Prostate gland (tissue), 2 donors: Measurements from ENCODE around the gene CUL4A. TPM values are rescaled to one million over a fixed set of nuclear protein-coding genes. Genes with fewer than 3 reads are reported as not detected.

Experiments used
- DNase-seq: peaks from one replicate; pipeline ENCODE4 v3.0.0-alpha.2; 2019; ENCODE audit warnings: low spot score
- H3K27ac ChIP-seq, 2 donors: fragments of 200-600 bp; sonication (generic); 2 replicates each; pipeline ENCODE4 v1.5.1; 2017 to 2019
- H3K27me3 ChIP-seq: fragments of 200-600 bp; sonication (generic); replicated peaks from 2 replicates; pipeline ENCODE4 v1.5.1; 2019; ENCODE audit not compliant: insufficient read depth
- H3K36me3 ChIP-seq, 2 donors: fragments of 200-600 bp; sonication (generic); 1 replicate in 1 of 2; 2 replicates in 1 of 2; pipeline versions ENCODE4 v1.5.1 to v1.8.1; 2017 to 2019
- H3K4me1 ChIP-seq: fragments of 200-600 bp; sonication (generic); replicated peaks from 2 replicates; pipeline ENCODE4 v1.5.1; 2019
- H3K4me3 ChIP-seq, 2 donors: fragments of 200-600 bp; sonication (generic); 2 replicates each; pipeline ENCODE4 v1.5.1; 2017 to 2019
- H3K9me3 ChIP-seq: fragments of 200-600 bp; sonication (generic); 2 replicates; pipeline ENCODE4 v1.5.1; 2017
- POLR2A ChIP-seq: fragments of 450-650 bp; IDR thresholded peaks from one replicate; pipeline ENCODE4 v1.6.1; 2016; ENCODE audit warnings: antibody characterized with exemption, mild to moderate bottlenecking
- POLR2AphosphoS5 ChIP-seq: sonication (generic); formaldehyde crosslinking; IDR thresholded peaks from one replicate; pipeline ENCODE4 v1.6.1; 2017; ENCODE audit warnings: antibody characterized with exemption
- WGBS: methylation state at CpG from one replicate; pipeline ENCODE4 v1.1.5; 2018; 5-methylcytosine and 5-hydroxymethylcytosine counted together
- intact Hi-C: fragments of 100-400 bp; cut with DNase I; formaldehyde crosslinking; loops from one replicate; pipeline ENCODE4 v1.14.2; 2022
- total RNA-seq, 2 donors: library from RNA; depleted of rRNA; stranded (reverse); fragments of >200 nt; gene quantifications; one replicate each; pipeline ENCODE4 v1.1.0, GENCODE V29; 2016
- TF ChIP-seq, protein P1 (sequence below), 4 experiments: fragments of 200-600 bp in 2 of 4; fragments of 450-650 bp in 2 of 4; sonication (generic) in 2 of 4; IDR thresholded peaks; 1 replicate in 3 of 4; 2 replicates in 1 of 4; pipeline ENCODE4 v1.5.1; 2016 to 2019; ENCODE audit warnings: antibody characterized with exemption in 4 of 4, mild to moderate bottlenecking in 2 of 4, moderate library complexity in 2 of 4

CUL4A gene
- total RNA-seq, 2 donors from 2014 or later = 103 to 185 TPM

DNA sequence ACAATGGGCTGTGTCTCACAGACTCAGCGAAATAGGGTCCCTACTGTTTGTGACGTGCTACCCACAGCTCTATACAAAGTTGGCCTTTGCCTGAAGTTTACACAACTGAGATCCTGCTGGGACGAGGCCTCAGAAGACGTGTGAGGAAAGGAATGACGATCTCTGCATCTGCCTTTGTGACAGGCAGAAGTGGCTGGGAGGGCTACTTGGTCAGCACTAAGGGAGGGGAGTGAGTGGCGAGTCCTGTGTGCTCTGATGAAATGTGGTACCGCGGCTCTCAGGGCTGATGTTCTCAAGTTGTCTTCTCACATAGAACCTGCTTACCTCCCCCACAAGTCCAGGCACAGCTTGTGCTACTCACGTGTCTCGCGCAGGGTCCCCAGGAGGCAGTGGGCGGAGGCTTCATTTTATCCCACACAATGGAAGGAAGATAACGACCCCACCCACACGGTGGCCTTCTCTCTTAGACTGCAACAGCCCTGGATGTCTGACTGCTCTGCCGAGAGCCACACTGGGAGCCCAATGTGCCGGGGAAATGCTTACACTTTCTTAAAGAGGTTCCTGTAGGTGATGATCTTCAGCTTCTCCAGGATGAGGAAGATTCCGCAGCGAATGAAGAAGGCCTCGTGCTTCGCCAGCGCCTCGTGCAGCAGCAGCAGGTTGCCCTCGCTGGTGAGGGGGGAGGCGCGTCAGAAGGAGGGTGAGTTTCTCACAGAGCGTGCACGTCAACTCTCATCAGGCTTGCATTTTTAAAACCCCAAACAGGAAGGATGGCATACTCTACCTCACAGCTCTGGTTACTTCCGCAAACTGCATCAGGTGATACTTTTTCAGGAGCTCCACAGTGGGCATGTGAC, 29.8 kb upstream of the CUL4A start:
- no peaks in the 10 kb centered on the region for H3K4me1 ChIP-seq
- H3K36me3 ChIP-seq = peaks cover 0 to 22% of the 10 kb centered on the region in 2 donors
- no peak overlapping the region for H3K27ac ChIP-seq
- TF ChIP-seq POLR2AphosphoS5 (no peak), POLR2A (no peak)
- TF ChIP-seq, protein P1, sequence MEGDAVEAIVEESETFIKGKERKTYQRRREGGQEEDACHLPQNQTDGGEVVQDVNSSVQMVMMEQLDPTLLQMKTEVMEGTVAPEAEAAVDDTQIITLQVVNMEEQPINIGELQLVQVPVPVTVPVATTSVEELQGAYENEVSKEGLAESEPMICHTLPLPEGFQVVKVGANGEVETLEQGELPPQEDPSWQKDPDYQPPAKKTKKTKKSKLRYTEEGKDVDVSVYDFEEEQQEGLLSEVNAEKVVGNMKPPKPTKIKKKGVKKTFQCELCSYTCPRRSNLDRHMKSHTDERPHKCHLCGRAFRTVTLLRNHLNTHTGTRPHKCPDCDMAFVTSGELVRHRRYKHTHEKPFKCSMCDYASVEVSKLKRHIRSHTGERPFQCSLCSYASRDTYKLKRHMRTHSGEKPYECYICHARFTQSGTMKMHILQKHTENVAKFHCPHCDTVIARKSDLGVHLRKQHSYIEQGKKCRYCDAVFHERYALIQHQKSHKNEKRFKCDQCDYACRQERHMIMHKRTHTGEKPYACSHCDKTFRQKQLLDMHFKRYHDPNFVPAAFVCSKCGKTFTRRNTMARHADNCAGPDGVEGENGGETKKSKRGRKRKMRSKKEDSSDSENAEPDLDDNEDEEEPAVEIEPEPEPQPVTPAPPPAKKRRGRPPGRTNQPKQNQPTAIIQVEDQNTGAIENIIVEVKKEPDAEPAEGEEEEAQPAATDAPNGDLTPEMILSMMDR (IDR thresholded peaks at IDR 0.05) = no peak
- 84% methylated on average over 28 of the region's 28 CpGs for WGBS
- H3K4me3 ChIP-seq = no peak overlapping the region
- DNase-seq = no peak
- H3K27me3 ChIP-seq = no peaks in the 10 kb centered on the region
- no peaks in the 10 kb centered on the region for H3K9me3 ChIP-seq
- intact Hi-C loops = no loop called here

DNA sequence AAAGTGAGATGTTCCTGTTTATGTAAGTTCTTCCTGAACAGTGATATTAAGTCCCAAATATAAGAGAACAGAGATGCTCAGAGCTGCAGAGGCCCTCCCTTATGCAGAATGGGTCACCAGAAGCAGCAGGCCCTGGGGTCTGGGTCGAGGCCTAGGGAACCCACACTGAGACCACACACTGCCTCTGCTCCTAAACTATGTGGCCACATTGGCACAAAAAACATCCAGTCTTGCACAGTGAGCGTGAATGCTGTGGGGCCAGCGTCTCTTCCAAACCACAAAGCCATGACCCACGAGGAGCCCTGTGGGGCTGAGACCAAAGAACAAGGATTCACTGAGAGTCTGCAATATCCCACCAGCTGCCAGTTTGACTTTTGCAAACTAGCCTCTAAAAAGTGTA, 27.4 kb upstream of the CUL4A start:
- Histone ChIP-seq H3K27me3 (no peaks in the 10 kb centered on the region), H3K4me3 (no peak overlapping the region), H3K4me1 (no peaks in the 10 kb centered on the region), H3K36me3 (peaks cover 0 to 12% of the 10 kb centered on the region in 2 donors), H3K9me3 (no peaks in the 10 kb centered on the region), H3K27ac (no peak overlapping the region)
- no peak for DNase-seq
- TF ChIP-seq POLR2AphosphoS5 = no peak
- intact Hi-C loops = no loop called here
- 94% methylated on average over 4 of the region's 4 CpGs for WGBS

DNA sequence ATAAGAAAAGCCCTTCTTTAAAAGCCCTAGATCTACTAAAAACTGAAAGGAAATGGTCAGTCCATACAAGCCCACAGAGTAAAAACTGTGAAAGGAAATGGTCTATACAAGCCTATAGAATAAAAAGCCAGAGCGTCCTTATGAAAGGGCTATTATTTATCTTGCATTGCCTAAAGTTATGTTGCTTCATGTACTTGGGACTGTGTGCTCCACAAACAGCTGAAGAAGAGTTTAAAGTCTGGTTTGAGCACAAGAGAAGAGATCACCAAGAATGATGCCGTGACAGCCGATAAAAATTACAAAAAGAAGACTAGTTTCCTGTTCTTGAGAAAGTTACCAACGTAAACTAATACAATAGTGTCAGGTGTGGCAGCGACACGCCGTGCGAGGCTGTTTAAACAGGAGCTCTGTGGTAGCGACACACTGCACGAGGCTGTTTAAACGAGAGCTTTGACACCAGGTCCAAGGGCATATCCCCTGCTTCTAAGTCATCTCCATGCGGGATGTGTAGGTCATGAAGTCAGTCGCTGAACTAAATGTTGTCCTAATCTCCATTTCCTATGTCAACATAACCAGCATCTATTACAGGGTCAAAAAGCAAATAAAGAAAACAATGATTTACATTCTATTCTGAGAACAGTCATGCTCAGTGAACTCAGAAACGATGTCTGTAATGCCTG, 25.8 kb upstream of the CUL4A start:
- no peak for TF ChIP-seq POLR2AphosphoS5
- no peaks in the 10 kb centered on the region for H3K27me3 ChIP-seq
- no peak overlapping the region for H3K4me3 ChIP-seq
- peaks cover 0 to 12% of the 10 kb centered on the region in 2 donors for H3K36me3 ChIP-seq
- intact Hi-C loops = no loop called here
- no peak overlapping the region for H3K27ac ChIP-seq
- no peak for DNase-seq
- no peaks in the 10 kb centered on the region for H3K4me1 ChIP-seq
- 69% methylated on average over 14 of the region's 14 CpGs for WGBS
- H3K9me3 ChIP-seq = no peaks in the 10 kb centered on the region

DNA sequence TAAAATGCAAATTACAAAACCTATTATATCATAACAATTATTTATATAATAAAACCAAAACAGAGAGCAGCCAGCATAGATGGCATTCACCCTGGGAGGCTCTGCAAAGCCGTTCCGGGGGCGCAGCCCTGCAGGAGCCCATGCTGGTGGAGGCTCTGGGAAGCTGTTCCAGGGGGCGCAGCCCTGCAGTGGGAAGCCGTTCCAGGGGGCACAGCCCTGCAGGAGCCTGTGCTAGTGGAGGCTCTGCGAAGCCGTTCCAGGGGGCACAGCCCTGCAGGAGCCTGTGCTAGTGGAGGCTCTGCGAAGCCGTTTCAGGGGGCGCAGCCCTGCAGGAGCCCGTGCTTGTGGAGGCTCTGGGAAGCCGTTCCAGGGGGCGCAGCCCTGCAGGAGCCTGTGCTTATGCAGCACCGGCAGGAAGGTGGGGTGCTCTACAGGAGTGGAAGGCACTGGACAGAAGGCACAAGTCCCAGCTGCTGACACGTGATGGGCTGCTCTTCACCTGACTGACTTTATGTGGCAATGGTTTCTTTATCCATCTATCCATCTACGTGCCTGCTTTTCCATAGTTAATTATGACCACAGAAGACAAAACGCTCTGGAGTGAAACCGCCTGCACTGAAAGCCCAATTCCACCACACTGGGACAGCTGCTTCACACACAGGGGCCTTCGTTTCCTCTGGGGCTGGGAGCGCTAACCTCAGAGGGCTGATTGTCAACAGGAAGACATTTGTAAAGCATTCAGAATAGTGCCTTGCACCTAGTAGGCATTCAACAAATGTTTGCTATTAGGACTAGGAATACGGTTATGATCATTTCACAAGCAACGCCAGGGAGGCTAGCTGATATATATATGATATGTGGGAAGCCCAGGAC, 24.6 kb upstream of the CUL4A start:
- Histone ChIP-seq H3K27me3 (no peaks in the 10 kb centered on the region), H3K36me3 (peaks cover 0 to 2% of the 10 kb centered on the region in 2 donors), H3K4me3 (no peak overlapping the region), H3K4me1 (no peaks in the 10 kb centered on the region), H3K9me3 (no peaks in the 10 kb centered on the region), H3K27ac (no peak overlapping the region)
- TF ChIP-seq POLR2AphosphoS5 (no peak), POLR2A (no peak)
- TF ChIP-seq, protein P1 (IDR thresholded peaks at IDR 0.05) = no peak
- DNase-seq = no peak
- intact Hi-C loops = no loop called here
- 92% methylated on average over 22 of the region's 22 CpGs for WGBS

DNA sequence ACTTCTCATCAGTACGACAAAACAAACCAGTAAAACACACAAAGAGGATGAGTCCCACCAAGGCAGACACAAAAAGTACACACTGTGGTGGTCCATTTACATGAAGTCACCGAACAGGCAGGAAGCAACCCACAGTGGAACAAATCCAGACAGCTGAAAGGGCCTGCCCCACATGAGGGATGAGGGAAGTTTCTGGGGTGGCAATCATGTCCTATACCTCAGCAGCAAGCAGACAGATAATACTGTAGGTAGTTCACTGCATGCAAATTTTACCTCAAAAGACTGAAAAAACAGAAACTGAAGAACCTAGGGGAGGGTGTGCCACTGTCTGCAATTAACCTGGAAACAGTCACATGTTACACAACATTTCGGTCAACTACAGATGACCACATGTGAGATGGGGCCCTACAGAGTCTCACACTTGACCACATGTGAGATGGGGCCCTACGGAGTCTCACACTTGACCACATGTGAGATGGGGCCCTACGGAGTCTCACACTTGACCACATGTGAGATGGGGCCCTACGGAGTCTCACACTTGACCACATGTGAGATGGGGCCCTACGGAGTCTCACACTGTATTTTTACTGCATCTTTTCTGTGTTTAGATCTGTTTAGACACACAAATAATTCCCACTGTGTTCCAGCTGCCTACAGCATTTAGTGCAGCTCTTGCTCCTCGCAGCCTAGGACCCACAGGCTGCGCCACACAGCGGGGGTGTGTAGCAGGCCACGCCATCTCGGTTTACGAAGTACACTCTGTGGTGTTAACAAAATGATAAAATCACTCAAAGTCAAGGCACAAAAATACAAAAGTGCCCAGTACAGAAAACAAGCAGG, 23.1 kb upstream of the CUL4A start:
- H3K4me1 ChIP-seq = no peaks in the 10 kb centered on the region
- WGBS = 78% methylated on average over 13 of the region's 13 CpGs
- H3K27me3 ChIP-seq = no peaks in the 10 kb centered on the region
- no peaks in the 10 kb centered on the region for H3K36me3 ChIP-seq
- intact Hi-C loops = no loop called here
- no peak overlapping the region for H3K27ac ChIP-seq
- no peak overlapping the region for H3K4me3 ChIP-seq
- TF ChIP-seq, protein P1 (IDR thresholded peaks at IDR 0.05) = no peak
- TF ChIP-seq POLR2AphosphoS5 (no peak), POLR2A (no peak)
- DNase-seq = no peak
- no peaks in the 10 kb centered on the region for H3K9me3 ChIP-seq
